Activated CD4-positive, alpha-beta T cell treated with anti-CD3 and anti-CD28 coated beads, Interleukin-2, amount 50 U/mL, for 16 hours (primary cell): ENCODE measurements around the gene EPHA4.

ENCODE experiments used
- DNase-seq: peaks from one replicate; pipeline ENCODE4 v3.0.0-alpha.2; 2020

Gene EPHA4

DNA sequence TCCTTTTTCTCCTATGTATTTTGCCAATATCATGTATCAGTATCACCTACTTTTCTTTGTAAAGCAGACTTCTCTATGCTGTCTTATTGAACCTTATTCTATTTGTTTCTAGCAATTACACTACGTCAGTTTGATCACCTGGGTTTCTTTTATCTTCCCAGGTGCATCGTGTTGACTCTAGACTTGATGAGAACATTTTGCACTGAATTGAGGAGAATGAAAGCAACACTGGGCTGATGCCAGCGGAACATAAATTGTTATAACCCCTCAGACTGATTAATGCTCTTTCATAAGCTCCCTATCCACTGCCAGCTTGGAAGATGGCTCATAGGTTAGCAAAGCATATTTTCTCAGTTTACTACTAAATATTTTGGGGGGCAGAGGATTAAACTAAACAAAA is 140.6 kb downstream of the EPHA4 start:
- DNase-seq: no peak

DNA sequence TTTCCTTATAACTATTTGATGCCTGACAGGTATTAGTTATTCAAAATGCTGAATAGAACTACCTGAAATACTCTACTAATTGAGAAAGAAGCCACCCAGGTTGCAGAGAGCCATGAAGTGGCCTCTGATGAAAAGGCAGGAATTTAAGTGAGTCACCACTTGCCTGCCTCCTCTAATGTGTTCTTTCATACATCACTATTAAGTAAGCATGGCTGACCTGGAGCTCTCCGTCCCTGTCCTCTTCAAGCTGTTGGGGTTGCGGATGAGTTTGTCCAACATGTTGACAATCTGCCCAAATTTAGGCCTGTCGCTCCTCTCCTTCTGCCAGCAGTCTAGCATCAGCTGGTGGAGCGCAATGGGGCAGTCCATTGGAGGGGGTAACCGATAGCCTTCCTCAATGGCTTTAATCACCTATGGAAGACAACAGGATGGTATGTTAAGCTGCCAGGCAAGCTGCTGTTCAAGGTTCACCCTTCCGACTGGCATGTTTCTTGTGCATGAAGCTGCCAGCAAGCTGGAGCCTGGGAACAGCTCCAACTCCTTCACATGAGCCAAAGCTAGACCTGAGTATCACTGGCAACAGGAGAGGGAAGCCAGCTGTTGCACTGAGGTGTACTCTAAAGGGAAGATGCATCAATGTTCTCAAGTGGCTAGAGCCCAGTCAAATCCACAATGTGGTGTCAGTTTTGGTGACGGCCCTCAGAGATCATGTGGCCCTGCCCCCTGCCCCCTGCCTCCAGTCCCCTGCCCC is 142.2 kb downstream of the EPHA4 start:
- no peak for DNase-seq

DNA sequence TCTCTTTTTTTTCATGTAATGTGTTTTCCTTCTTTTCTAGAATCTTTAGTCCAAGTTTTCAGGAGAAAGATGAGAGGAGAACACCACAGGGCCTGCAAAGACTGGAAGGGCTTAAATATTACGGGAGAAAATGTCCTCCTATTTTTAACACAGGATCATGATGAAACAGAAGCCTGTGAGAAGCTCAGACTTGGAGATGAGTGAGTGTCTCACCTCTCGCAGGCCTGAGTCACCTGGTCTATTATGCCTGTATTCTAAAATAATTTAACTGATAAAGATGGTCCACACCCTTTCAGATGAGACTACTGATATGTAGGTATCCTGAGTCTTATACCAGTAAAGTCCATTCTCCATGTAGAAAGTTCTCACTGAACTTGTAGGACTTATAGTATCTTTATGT is 143.2 kb downstream of the EPHA4 start:
- no peak for DNase-seq

DNA sequence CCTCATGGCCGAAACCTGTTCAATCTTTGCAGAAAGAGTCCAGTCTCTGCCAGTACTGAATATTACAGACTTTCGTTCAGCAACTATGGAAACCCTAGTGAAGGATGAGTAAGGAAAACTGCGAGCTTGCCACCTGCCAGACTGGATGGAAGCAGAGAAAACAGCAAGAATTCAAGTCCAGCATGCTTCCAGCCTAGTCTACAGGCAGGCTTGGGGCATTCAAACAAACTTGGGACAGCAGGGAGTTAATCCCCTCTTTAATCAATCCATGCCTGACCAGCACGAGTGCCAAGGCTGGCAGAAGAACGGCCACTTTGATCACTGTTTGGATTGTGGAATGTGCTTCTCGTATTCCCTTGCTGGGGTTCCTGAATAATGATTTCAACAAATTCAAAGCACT is 145.2 kb downstream of the EPHA4 start:
- DNase-seq: no peak

DNA sequence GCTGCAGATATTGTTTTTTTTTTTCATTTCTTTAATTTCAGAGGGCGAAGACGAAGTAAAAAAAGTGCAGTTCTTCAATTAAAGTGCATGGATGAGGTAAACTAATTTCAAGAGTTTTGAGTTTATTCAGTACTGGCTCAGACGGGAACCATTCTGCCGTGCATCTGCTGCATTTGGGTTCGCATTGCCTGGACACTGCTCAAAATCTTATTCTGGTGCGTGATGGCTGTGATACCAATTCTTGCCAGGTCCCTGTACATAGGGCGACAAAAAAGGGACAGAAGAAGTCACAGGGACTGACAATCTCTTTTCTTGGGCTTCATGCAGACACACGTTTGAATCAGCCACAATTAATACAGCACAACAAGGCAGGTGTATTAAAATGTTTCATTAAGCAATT is 146.2 kb downstream of the EPHA4 start:
- DNase-seq: no peak

DNA sequence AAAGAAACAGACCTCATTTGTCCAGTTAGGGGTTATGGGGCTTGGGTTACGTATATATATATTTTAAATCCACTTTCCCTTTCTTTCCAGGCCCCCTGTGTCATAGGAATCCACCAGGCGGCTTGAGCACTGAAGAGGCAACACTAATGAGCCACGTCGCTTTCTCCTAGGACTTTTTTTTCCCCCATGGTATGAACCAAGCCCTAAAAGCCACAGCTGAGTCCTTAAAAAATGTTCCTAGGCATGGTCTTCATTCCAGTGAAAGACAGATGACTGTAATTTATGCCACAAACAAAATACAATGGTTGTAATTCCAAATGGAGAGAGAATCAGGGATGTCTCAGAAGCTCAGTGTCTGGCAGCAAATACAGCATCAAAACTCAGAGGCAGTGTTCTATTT is 146.8 kb downstream of the EPHA4 start:
- no peak for DNase-seq

DNA sequence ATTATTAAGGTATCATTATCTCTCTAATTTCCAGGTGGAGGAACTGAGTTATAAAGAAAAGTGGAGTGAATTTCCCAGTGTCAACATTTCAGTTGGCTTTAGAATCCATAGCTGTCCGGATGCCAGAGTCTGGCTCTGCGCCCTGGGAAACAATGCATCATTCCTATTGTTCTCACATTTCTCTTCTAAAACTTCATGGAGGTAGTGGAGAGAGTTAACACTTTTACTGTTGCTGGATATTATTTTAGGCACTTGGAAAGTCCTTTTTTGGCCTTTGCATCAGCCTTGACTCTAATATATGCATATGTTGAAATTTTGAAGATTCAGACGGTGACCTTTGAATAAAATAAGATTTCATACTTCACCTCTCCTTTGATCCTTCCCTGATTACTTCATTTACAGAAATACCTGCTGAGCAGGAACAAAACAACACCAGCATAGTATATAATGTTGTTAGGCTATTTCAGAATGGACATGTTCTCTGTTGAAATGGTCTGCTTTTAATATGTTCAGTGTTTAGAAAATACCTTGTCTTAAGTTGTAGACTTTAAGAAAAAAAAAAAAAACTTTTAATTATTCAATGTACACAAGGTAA is 148.8 kb downstream of the EPHA4 start:
- DNase-seq: no peak

DNA sequence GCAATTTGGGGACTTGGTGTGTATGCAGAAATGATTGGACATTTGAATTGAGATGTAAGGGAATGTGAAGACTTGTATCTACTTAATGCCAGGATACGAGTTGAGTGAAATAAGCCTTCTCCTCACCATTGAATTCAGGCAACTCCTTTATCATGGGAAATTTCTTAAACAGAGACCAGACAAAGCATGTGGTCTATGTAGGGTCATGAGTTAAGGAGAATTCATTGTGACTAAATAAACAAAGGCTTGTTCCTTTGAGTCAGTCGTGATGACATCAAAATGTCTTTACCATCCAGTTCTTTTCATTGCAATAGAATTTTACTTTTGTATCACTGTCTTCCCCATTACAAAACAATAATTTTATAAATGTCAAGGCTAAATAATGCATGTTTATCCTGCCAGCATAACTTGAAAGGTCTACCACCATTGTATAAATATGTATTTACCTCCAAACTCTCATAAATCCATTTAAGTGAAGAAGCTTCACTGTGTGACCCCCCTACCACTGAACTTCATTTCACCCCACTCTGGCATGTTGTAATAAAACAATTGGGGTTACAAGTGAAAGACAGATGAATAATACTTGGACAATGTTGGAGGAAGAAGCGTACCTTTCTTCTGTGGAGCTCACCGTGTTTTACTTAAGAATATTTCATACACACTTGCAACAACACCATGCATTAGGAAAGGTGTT is 149.4 kb downstream of the EPHA4 start:
- no peak for DNase-seq

DNA sequence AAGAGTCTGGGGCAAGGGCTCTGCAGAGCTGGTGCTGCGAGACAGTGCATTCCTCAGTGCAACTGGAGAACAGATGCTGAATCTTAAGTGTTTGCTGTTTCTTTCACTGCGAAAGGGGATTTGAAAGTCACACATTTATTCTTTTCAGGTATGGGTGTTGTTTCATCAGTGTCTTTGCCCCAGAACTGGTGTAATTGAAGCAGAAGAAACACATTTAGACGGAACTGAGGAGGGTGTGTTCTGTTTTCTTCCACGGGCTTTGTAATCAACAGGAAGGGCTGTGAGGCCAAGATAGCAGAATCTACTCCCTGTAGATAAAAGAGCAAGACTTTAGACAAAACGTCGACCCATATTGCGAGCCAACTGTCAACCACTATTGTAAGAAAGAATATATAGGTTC is 151.9 kb downstream of the EPHA4 start:
- no peak for DNase-seq

DNA sequence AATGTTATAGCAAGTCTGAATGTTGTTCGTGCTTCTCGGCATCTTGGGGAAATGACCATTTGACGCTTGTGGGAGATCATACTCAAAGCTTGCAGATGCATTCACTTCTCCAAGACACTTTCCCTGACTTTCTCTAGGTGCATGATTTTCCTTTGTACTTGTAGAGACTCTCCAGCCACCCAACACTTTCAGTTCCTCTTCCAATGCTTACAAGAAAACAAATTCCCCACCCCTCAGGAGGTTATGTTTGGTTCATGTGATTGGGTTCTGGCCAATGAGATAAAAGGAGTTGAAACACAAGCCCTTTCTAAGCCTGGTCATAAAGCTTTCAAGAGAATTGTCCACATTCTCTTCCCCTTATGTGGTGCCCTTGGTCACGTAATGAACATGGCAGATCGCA is 156.3 kb downstream of the EPHA4 start:
- DNase-seq: no peak

DNA sequence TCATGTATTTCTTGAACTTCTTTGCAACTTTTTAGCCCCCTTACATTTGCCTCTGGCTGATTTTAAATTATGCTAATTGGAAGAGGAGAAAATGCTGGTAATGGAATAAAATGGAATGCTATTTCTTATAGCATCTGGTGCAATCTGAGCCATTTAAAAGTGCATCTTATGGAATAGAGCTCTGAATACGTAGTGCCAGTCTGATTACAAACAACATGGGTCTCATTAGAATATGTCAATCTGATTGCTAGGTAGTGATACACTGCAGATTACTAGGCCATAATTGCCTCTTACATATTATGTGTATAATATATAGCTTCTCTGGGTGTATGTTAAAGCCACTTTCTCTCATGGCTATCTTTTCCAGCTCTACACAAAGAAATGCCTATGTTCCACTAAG is 159.1 kb downstream of the EPHA4 start:
- DNase-seq: no peak

DNA sequence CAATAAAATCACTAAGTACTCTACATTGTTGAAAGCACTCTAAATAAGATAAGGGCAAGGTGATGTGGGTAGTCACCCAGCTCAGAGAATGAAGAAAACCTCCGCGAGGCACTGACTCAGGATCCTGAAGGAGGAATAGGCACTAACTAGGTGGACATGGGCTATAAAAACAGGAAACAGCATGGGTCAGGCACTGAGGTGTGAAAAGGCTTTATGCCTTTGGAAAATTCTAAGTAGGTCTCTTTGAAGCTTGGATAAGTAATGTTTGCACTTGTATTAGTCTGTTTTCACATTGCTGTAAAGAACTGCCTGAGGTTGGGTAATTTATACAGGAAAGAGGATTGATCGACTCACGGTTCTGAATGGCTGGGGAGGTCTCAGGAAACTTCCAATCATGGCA is 161.6 kb downstream of the EPHA4 start:
- no peak for DNase-seq

DNA sequence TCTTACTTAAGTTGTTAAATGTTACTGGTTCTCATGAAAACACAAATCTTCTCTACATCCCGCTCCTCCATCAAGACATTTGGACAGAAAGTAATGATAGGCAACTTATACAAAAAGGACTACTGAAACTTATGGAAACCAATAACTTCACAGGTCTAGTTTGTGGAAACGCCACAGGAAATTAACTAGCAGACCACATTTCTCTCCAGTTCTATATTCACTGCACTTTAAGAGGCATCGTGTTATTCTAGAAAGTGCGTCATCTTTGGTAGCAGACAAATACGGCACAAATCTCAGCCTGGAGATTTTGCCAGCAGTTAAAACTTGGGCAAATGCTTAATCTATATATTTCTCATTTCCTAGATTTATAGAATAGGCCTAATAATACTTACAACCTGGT is 164.3 kb downstream of the EPHA4 start:
- DNase-seq: no peak

DNA sequence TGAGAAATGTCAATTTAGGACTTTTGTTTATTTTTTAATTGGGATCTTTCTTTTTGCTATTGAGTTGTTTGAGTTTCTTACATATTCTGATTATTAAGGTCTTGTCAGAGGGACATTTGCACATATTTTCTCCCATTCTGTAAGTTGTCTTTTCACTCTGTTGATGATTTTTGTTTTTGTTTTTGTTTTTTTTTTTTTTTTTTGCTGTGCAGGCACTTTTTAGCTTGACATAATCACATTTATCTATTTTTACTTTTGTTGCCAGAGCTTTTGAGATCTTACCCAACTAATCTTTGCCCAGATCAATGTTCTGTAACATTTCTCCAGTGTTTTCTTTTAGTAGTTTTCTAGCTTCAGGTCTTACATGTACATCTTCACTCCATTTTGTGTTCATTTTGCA is 166.6 kb downstream of the EPHA4 start:
- DNase-seq: no peak

DNA sequence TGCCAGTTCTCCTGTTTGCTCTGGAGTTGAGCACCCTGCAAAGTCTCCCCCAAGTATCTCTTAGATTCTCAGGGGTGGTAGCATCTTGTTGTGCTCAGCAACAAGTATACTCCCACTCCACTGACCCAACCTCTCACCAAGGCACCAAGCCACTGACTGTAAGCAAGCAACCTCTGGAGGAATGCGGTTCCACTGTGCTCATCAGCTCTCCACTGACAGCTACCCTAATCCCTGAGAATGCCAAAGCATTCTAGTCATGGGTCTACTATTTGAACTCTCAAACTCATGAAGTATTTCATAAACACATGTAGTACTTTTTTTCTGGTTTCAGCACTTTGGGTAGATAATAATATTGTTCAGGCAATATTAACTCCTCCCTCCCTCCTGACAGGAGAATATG is 170.0 kb downstream of the EPHA4 start:
- DNase-seq: no peak

DNA sequence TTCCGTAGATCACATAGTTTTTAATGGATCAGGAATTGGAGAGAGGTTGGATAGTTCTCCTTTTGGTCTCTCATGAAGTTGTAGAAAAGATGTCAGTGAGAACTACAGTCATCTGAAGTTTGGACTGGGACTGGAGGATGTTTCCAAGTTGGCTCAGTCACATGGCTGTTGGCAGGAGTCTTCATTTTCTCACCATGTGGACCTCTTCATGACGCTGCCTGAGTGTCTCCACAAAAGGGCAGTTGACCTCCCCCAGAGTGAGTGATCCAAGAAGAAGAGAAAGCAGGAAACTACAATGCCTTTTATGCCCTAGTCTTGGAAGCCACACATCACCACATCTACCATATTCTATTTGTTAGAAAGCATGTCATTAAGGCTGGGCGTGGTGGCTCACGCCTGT is 171.7 kb downstream of the EPHA4 start:
- no peak for DNase-seq

DNA sequence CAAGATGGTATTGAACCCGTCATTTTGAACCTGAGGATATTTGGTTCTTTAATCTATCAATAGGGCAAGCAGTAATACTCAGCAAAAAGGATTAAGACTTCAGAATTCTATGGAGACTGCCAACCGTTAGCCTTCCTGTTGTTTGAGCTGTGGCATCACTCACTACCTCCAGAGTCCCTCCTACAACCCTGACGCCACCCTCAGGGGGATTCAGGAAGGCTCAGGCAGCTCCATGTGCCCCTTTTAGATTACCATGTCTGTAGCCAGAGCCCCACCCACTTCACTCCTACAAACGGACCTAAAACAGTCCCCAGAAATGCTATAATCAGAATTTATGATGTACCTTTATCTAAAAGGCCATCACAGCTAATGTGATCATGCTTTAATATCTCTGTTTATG is 172.9 kb downstream of the EPHA4 start:
- DNase-seq: no peak

DNA sequence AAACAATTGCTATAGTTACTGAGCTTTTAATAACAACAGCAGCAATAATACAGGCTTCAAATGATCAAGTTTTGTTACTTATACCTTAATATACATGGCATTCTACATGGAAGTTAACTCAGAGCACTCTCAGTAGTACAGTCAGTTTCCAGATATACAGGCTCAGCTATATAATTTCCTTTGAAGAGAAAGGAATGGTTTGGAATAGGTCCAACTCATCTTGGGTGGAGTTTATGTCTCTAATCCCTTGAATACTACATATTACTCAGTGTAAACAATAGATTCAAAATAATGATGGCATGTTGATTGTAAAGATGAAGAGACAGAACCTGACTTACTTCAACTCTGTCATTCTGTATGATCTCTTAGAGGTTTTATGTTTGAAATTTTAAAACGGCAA is 174.9 kb downstream of the EPHA4 start:
- no peak for DNase-seq

DNA sequence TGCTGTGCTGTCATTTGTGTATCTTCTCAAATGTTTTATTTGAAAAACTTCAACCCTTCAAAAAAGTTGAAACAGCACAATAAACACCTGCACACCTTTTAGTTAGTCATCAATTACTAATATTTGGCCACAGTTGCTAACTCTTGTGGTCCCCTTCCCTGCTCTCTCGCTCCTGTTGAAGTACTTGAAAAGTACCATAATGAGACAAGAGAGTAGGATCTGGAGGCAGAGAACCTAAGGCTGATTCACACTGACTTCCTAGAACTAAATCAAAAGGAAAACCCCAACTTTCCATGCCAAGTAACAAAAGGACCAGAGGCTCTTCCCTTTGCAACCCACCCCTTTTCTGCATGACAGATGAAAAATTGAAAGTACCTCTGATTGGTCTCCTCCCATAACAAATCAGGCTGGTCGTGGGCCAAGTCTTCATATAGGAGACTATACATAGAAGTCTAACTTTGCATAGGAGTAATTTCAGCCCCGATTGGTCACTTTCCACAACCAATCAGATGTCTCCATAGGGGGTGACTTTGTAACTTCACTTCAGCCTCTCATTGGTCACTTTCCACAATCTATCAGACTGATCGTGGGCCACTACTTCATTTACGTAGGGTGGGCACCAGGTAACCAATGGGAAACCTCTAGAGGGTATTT is 179.7 kb downstream of the EPHA4 start:
- DNase-seq: no peak

DNA sequence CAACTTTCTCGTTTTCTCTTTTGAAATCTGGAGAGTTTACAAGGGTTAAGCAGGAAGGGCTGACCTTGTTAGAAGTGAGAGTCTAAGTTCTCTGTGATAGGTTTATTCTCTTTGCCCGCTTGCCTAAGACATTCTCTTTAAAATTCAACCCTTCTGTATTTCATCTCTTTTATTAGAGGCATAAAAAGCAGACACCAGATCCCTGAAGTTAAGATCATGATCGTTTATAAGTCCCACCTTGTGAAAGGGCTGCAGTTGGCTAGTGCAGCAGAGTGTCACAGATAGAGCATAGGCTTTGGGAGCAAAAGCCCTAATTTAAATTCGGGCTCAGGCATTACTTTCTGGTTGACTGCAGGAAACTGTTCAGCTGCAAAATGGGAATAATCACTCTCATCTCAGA is 181.2 kb downstream of the EPHA4 start:
- no peak for DNase-seq

DNA sequence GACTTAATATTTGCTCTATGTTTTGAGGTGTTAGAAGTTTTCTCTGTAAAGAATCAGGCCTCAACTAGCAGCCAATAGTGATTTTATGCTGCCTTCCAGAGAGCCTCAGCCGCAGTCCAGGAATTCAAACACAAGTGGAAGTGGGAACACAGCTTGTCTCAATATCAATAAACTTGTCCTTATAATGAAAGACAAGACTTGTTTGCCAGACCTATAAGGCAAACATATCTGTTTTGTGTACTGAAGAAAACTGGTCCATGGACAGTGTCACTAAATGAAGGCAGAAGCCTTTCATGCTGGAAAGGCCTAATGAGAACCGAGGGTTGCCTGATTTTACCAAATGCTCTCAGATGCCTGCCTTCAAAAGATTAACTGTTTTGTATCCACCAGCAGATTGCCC is 182.2 kb downstream of the EPHA4 start:
- no peak for DNase-seq

DNA sequence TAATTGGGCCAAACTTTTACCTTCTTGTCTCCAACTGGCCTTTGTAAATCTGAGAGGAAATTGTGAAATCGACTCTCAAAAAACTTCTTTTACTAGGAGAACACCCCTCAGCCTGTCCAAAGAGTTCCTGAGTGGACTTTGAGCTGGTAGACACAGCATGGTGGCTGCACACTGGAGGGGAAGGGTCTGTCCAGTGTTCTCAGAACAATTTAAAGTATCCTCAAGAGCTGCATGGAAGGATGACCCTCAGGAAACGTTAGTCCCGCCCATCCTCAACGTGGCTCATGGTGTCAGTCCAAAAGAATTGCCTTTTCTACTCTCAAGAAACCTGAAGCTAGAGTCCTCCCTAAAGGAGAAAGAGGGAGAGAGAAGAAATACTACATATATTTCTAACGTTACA is 182.7 kb downstream of the EPHA4 start:
- no peak for DNase-seq

DNA sequence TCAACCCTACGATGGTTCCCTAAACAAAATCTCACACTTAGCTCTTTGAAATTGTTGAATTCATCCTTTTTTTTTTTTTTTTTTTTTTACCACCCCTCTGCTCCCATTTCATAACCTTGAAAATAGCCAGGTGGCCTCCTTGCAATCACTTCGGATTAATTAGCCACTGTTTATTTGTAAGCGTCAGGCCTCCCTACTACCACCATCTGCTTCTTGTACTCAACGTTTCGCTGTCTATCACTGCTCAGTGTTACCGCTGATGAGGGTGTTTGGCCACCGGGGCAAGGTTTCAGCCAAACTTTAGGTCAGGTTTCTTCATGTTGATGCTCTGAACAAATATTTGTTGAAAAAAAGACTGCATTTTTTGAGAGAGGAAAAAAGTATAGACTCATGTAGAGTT is 183.2 kb downstream of the EPHA4 start:
- DNase-seq: no peak

DNA sequence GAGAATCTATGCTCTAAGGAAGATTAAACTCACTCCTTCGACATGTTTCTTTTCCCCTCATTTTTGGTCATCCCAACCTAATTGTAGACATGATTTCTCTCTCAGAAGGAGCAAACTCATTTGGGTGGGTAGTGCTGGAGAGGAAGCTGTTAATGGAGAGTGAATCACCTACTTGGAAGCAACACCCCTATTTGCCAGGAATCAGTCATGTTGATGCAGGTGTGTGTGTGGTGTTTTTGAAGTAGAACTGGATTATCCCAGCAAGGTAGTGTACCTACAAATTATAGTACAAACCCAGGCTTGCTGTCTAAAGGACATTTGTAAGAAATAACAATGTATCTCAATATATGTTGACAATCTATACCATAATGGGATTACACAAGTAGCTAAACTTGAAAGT is 186.4 kb downstream of the EPHA4 start:
- DNase-seq: no peak
